WTC11 (cell line): ENCODE measurements around the gene PPP3CA.

Source experiments
- NR1H2 ChIP-seq: sonication (generic); formaldehyde crosslinking; IDR thresholded peaks from 2 replicates; pipeline ENCODE4 v1.9.0; 2021; ENCODE audit warnings: mild to moderate bottlenecking, moderate library complexity, missing genetic modification reagents
- SP1 ChIP-seq: sonication (generic); formaldehyde crosslinking; conservative IDR thresholded peaks from 2 replicates; pipeline ENCODE4 v1.8.1; 2022; ENCODE audit warnings: missing genetic modification reagents
- TF ChIP-seq, protein P1 (sequence below): fragments of 200-600 bp; IDR thresholded peaks from 2 replicates; pipeline ENCODE4 v1.8.0; 2022; ENCODE audit warnings: antibody characterized with exemption

DNA sequence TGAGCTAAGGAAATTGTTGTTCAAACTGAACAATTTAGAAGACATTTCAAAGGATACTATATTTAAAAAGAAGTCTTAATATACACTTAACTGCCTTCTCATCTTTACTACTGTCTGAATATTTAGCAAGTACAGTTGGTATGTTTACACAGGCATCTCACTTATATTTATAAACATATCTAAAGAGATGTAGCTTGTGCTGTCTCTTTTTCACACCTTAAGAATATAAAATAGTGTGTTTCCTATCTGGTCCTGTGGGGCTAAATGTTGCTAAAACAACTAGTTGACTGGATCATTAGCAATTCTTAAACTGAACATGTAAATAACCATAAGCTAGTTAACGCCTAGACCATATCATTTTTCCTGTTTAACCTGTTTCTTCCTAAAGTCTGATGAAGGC is 336.3 kb downstream of the PPP3CA start:
- TF ChIP-seq, protein P1, sequence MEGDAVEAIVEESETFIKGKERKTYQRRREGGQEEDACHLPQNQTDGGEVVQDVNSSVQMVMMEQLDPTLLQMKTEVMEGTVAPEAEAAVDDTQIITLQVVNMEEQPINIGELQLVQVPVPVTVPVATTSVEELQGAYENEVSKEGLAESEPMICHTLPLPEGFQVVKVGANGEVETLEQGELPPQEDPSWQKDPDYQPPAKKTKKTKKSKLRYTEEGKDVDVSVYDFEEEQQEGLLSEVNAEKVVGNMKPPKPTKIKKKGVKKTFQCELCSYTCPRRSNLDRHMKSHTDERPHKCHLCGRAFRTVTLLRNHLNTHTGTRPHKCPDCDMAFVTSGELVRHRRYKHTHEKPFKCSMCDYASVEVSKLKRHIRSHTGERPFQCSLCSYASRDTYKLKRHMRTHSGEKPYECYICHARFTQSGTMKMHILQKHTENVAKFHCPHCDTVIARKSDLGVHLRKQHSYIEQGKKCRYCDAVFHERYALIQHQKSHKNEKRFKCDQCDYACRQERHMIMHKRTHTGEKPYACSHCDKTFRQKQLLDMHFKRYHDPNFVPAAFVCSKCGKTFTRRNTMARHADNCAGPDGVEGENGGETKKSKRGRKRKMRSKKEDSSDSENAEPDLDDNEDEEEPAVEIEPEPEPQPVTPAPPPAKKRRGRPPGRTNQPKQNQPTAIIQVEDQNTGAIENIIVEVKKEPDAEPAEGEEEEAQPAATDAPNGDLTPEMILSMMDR = no peak
- TF ChIP-seq NR1H2 (CRISPR knock-in tag) (no peak), SP1 (CRISPR knock-in tag) (no peak)
